GM21390 (cell line): Measurements from ENCODE around the gene VWA5B1.

ENCODE experiments used
- ATAC-seq: cut with Tn5 transposase; IDR thresholded peaks from one replicate; pipeline ENCODE4 v1.9.1; 2021; ENCODE audit not compliant: unreplicated experiment

Gene VWA5B1

GRCh38 chr1:20344738-20345137 is 54.1 kb downstream of the VWA5B1 start:
- no peak for ATAC-seq

- no peak for ATAC-seq
Observed at GRCh38 chr1:20345419-20345818, 54.7 kb downstream of the VWA5B1 start.

GRCh38 chr1:20346433-20346832 is 55.8 kb downstream of the VWA5B1 start:
- ATAC-seq, result no peak

GRCh38 chr1:20347699-20348098 is 57.0 kb downstream of the VWA5B1 start:
- no peak for ATAC-seq

GRCh38 chr1:20348326-20348915 is 57.7 kb downstream of the VWA5B1 start:
- no peak for ATAC-seq

- no peak for ATAC-seq
Observed at GRCh38 chr1:20349561-20349960, 58.9 kb downstream of the VWA5B1 start.

GRCh38 chr1:20349971-20350370 is 59.3 kb downstream of the VWA5B1 start:
- no peak for ATAC-seq

GRCh38 chr1:20350421-20350820 is 59.7 kb downstream of the VWA5B1 start:
- ATAC-seq, result no peak

GRCh38 chr1:20351911-20352701 is 61.4 kb downstream of the VWA5B1 start:
- no peak for ATAC-seq

GRCh38 chr1:20353836-20354235 is 63.2 kb downstream of the VWA5B1 start:
- no peak for ATAC-seq

- no peak for ATAC-seq
Observed at GRCh38 chr1:20354610-20355009, 63.9 kb downstream of the VWA5B1 start.

GRCh38 chr1:20355101-20355827 is 64.6 kb downstream of the VWA5B1 start:
- no peak for ATAC-seq

- no peak for ATAC-seq
Observed at GRCh38 chr1:20355828-20356735, 65.4 kb downstream of the VWA5B1 start.

- no peak for ATAC-seq
Observed at GRCh38 chr1:20356850-20357459, 66.3 kb downstream of the VWA5B1 start.

GRCh38 chr1:20357796-20358195 is 67.1 kb downstream of the VWA5B1 start:
- ATAC-seq, result no peak

GRCh38 chr1:20358761-20359263 is 68.1 kb downstream of the VWA5B1 start:
- ATAC-seq, result no peak

GRCh38 chr1:20359451-20360330 is 69.0 kb downstream of the VWA5B1 start:
- no peak for ATAC-seq

GRCh38 chr1:20361401-20361800 is 70.7 kb downstream of the VWA5B1 start:
- ATAC-seq, result no peak

- no peak for ATAC-seq
Observed at GRCh38 chr1:20361805-20362381, 71.2 kb downstream of the VWA5B1 start.
